Ecto neural progenitor cell (in vitro differentiated cells): ENCODE measurements around the gene C20orf202.

Experiments
- DNase-seq: peaks from one replicate; pipeline ENCODE4 v3.0.0-alpha.2; 2018; ENCODE audit warnings: low spot score

C20orf202 gene

DNA sequence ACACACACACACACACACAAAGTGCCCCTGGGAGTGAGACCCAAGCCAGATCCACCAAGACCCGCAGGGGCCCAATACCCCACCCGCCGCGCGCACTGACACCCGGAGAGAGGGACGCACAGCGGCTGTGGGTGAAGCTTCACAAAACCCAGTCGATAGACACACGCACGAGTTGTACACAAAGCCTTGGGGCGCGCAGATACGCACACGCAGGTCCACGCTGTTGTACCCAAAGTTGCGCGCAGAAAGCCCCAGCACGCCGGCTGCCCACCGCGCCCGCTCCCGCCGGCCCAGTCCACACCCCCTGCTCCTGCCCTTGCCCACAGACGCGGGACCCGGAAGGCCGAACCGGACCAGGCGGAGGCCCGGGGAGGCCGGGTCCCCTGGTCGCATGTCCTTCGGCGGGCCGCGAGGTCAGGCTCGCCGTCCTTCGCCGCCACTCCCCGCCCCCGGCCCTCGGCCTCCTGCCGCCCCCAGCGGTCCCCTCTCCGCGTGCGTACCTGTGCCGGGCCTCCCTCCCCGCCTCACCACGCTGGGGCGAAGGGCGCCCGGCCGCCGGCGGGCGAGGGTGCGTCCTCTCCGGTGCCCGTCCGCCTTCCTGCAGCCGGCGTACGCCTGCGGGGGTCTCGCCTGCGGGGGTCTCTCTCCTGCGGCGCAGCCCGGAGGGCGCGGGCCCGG lies 18.5 kb upstream of the C20orf202 start, which contains the start of gene TMEM74B:
Gene TMEM74B, minus strand, starts transcription at position 344 of the 678 bp plus-strand sequence. CDS start 1,180 bp downstream, outside the sequence.
- no peak for DNase-seq

- peak; percentile 63 for DNase-seq
These were observed 17.9 kb upstream of the C20orf202 start for GRCh38 chr20:1185316-1185741.

- DNase-seq: peak; percentile 78
These were observed 17.4 kb upstream of the C20orf202 start for GRCh38 chr20:1185790-1186334.

DNA sequence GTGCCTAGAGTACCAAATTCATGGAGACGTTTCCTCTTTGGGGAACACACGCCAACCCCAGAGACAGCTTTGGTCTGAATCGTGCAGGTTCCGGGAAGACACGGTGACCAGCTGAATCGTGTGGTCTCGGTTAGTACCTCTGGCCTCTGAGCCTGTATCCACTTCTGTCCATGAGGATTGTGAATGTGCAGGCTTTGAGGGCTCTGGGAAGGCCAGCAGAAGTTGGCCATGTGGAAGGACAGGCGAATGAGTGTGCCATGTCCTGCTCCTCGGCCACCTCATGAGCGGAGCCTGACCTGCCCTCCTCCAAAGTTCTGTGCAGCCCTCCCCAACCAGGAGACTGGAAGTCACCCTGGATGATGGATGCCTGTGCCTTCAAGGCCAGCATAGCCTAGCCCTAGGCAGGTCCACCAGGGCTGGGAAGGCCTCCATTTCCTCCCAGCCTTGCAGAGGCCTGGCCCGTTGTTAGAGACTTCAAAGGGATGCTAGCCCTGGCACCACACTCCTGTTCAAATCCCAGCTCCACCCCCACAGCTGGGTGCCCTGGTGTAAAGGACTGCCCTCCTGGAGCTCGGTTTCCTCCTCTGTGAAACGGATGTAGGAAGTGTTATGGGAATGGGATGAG lies 16.8 kb upstream of the C20orf202 start:
- no peak for DNase-seq

DNA sequence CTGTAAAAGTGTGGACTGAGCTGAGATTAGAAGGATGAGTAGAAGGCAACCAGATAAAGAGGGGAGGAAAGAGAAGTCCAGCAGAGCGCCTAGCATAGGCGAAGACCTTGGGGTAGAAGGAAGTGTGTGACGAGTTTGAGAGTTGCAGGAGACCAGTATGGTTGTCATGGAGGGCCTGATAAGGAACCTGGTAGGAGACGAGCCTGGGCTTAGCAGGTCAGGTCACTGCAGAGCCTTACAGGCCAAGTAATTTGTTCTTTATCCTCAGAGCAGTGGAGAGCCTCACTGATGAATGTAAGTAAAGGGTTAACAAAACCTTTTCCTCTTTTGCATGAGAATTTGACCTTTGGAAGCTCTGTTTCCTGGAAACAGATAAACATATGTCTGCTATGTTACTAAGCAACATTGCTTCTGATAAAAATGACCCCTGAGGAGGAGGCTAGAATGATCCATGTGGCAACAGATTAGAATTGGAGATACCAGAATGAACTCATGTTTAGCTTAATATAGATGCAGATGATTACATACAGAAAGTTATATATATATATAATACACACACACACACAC lies 15.6 kb upstream of the C20orf202 start:
- no peak for DNase-seq

DNA sequence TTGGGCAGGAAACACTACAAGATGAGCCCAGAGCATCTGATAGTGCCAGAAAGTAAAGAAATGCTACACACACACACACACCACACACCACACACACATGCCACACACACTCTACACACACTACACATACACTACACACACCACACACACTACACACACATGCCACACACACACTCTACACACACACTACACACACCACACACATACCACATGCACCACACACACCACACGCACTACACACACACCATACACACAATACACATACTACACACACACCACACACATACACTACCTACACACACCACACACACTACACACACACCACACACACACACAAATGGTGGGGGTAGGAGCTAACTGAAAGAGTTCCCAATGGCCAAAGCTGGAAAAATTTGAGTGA lies 14.9 kb upstream of the C20orf202 start:
- no peak for DNase-seq

GRCh38 chr20:1189827-1190226 lies 13.4 kb upstream of the C20orf202 start:
- no peak for DNase-seq

GRCh38 chr20:1190847-1191246 lies 12.4 kb upstream of the C20orf202 start:
- no peak for DNase-seq

DNA sequence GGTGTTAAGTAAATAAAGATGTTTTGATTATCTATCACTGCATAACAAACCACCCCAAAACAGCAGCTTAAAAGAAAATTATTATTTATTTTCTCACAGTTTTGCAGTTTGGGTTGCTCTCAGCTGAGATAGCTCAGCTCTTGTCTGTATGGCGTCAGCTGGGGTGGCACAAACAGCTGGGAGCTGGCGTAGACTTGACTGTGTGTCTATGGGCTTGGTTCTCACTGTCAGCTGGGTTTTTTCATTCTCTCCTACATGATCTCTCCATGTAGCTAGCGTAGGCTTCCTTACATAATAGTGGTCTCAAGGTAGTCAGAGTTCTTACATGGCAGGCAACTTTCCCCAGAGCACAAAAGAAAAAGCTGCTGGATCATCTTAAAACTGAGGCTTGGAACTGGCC lies 12.0 kb upstream of the C20orf202 start:
- no peak for DNase-seq

DNA sequence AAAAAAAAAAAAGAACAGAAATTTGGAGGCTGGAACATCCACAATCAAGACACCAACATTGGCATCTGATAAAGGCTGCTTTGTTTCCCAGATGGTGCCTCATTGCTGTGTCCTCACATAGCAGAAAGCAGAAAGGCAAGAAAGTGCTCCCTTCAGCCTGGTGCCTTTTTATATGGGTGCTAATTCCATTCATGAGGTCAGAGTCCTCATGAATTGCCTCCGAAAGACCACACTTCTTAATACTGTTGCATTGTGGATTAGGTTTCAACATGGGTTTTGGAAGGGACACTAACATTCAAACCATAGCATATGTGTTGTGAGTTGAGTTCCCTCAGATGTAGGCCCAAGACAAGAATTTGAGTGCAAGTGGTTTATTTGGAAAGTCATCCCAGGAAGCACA lies 8.0 kb upstream of the C20orf202 start:
- DNase-seq: no peak

- DNase-seq: no peak
These were observed 6.6 kb upstream of the C20orf202 start for GRCh38 chr20:1196634-1197033.

GRCh38 chr20:1197801-1198200 lies 5.5 kb upstream of the C20orf202 start:
- DNase-seq: no peak

DNA sequence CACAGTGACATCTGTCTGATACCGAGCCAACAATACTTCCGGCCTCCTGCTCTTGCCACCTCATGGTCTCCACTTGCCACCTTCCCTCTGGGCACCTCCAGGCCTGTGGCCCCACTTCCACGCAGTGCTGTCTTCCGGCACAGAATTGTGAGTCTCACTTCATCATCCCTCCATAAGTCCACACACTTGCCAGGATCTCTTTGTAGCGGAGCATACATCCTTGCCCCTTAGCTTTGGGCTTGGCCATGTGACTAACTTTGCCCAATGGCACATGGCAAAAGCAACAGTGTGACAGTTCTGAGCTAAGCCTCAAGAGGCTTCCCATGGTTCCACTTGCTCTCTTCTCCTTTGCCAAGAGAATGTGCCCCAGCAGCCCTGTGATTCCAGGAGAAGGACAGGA lies 4.5 kb upstream of the C20orf202 start:
- DNase-seq: no peak

- no peak for DNase-seq
These were observed 3.9 kb upstream of the C20orf202 start for GRCh38 chr20:1199212-1199873.

DNA sequence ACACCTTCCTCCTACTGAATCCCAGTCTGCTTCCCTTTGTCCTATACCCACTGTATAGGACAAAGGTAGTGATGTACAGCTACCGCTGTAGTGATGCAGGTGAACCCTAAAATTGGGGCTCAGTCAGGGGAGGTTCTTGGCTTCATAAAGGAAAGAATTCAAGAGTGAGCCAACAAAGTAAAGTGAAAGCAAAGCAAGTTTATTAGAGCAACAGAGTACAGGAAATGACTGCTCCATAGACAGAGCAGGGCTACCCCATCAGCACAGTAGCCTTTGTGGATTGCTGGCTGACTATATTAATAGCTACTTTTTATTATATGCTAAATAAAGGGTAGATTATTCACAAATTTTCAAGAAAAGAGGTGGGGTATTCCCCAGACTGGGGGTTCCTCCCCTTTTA lies 3.3 kb upstream of the C20orf202 start:
- no peak for DNase-seq

DNA sequence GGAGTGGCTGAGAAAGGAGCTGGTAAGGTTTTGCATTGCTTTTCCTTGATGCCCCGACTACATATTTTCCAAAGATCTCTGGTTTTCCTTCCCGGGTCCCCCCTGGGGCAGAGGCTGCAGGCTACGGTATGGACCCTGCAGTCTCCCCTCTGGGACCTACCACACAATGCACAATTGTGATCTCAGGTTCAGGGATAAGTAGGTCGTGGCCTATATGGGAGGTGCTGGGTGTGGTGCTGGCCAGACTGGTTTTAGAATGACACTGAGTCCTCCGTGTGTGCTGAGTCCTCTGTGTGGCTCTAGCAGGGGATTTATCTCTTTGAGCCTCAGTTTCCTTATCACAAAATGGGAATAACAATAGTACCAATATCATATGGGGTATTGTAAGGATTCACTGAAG lies 376 bp downstream of the C20orf202 start:
- DNase-seq: no peak

DNA sequence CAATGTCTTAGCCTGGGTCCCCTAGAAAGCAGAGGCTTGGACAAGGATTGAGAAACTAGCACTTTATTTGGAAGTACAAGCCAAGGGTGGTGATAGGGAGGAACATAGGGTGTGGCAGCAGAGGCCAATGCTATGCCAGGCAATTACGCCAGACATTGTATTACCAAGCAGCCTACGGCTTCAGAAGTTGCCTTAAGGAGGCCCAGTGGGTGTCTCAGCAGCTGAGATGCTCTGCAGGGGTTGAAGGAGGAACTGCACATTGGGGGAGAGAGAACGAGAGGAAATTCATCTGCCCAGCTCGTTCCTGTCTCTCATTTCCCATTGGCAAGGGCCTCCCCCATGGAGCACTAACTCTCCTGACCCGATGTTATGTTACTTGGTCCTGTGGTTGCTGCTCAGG lies 859 bp downstream of the C20orf202 start:
- DNase-seq: no peak

- DNase-seq: no peak
These were observed 1.3 kb downstream of the C20orf202 start for GRCh38 chr20:1204576-1204975.

DNA sequence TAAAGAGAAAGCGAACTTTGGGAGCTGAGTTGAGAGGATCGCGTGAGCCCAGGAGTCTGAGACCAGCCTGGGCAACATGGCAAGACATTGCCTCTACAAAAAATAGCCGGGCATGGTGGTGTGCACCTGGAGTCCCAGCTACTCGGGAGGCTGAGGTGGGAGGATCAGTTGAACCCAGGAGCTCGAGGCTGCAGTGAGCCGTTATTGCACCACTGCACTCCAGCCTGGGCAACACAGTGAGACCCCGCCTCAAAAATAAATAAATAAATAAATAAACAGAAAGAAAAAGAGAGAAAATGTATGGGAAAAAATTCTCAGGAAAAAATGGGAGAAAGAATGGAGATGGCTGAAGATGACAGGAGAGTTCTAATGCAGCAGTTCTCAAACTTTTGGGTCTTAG lies 2.5 kb downstream of the C20orf202 start:
- no peak for DNase-seq

- no peak for DNase-seq
These were observed 3.3 kb downstream of the C20orf202 start for GRCh38 chr20:1206366-1207148.

GRCh38 chr20:1207293-1207878 lies 4.1 kb downstream of the C20orf202 start:
- no peak for DNase-seq
